ENCODE measurements around the gene TERT. TPM values are rescaled to one million over a fixed set of nuclear protein-coding genes. Genes with fewer than 3 reads are reported as not detected.

Gene TERT
- total RNA-seq, 2 donors from 2014 or later: 0.14 TPM; not detected in 1

GRCh38 chr5:1216211-1216917 lies 78.5 kb downstream of the TERT start:
- intact Hi-C loops (cut with DNase I): no loop called here
- no peak for DNase-seq (ENCODE audit: low spot score)

GRCh38 chr5:1215320-1216096 lies 79.4 kb downstream of the TERT start:
- intact Hi-C loops (cut with DNase I): no loop called here
- DNase-seq (ENCODE audit: low spot score): no peak

GRCh38 chr5:1214936-1215220 lies 80.0 kb downstream of the TERT start:
- intact Hi-C loops (cut with DNase I): no loop called here
- DNase-seq (ENCODE audit: low spot score): no peak

- intact Hi-C loops (cut with DNase I): no loop called here
- no peak for DNase-seq (ENCODE audit: low spot score)
These were observed 80.5 kb downstream of the TERT start for GRCh38 chr5:1214163-1214935.

- no peak for DNase-seq (ENCODE audit: low spot score)
These were observed 81.2 kb downstream of the TERT start for GRCh38 chr5:1213508-1214162.

GRCh38 chr5:1212881-1213280 lies 82.0 kb downstream of the TERT start:
- intact Hi-C loops (cut with DNase I): no loop called here
- no peak for DNase-seq (ENCODE audit: low spot score)

More at GRCh38 chr5:1213508-1214162, 81.2 kb downstream of the TERT start:
- intact Hi-C loops (cut with DNase I): no loop called here

- intact Hi-C loops (cut with DNase I): no loop called here
- DNase-seq (ENCODE audit: low spot score): no peak
These were observed 82.6 kb downstream of the TERT start for GRCh38 chr5:1212271-1212670.

- no peak for DNase-seq (ENCODE audit: low spot score)
- intact Hi-C loops (cut with DNase I): no loop called here
These were observed 83.2 kb downstream of the TERT start for GRCh38 chr5:1211701-1212100.

GRCh38 chr5:1210832-1211251 lies 84.0 kb downstream of the TERT start:
- DNase-seq (ENCODE audit: low spot score): no peak
- intact Hi-C loops (cut with DNase I): no loop called here

GRCh38 chr5:1209896-1210776 lies 84.7 kb downstream of the TERT start:
- DNase-seq (ENCODE audit: low spot score): no peak
- intact Hi-C loops (cut with DNase I): no loop called here

GRCh38 chr5:1209489-1209852 lies 85.4 kb downstream of the TERT start:
- intact Hi-C loops (cut with DNase I): no loop called here
- DNase-seq (ENCODE audit: low spot score): no peak

- no peak for DNase-seq (ENCODE audit: low spot score)
- intact Hi-C loops (cut with DNase I): no loop called here
These were observed 86.0 kb downstream of the TERT start for GRCh38 chr5:1208743-1209488.

- intact Hi-C loops (cut with DNase I): no loop called here
- DNase-seq (ENCODE audit: low spot score): no peak
These were observed 86.6 kb downstream of the TERT start for GRCh38 chr5:1208221-1208742.

- intact Hi-C loops (cut with DNase I): no loop called here
- DNase-seq (ENCODE audit: low spot score): no peak
These were observed 87.3 kb downstream of the TERT start for GRCh38 chr5:1207555-1207954.

- intact Hi-C loops (cut with DNase I): no loop called here
- DNase-seq (ENCODE audit: low spot score): no peak
These were observed 88.1 kb downstream of the TERT start for GRCh38 chr5:1206521-1207412.

GRCh38 chr5:1205255-1206180 lies 89.3 kb downstream of the TERT start:
- intact Hi-C loops (cut with DNase I): no loop called here
- no peak for DNase-seq (ENCODE audit: low spot score)

All from posterior vena cava (tissue), 2 donors.